HepG2 (cell line): ENCODE measurements around the gene ZBTB43. TPM values are rescaled to one million over a fixed set of nuclear protein-coding genes. Genes with fewer than 3 reads are reported as not detected.
"Not testable (repeated sequence)": the region's sequence is repeated elsewhere in the genome, so short reads cannot be mapped to it uniquely, and the experiment has no call there.

Experiments used
- ATAC-seq: fragments of 200-7000 bp; cut with Tn5 transposase; 3 replicates; pipeline ENCODE4 v1.9.1; 2020; ENCODE audit warnings: mild to moderate bottlenecking, moderate library complexity
- BruUV-seq: library from RNA; stranded (reverse); fragments of 400-500 nt; replicated peaks from 2 replicates; lab custom pipeline; 2021; lab: Mats Ljungman, UMichigan
- CTCF ChIA-PET: fragments of 300-600 bp; formaldehyde crosslinking; extraction: SDS; loops from one replicate; lab custom pipeline; 2021; ENCODE audit warnings: low total read pairs, inconsistent platforms, low intra/inter-chr PET ratio; lab: Yijun Ruan, JAX
- POLR2A ChIA-PET: fragments of 350-600 bp; sonication (Branson Sonifier 250); formaldehyde crosslinking; loops from one replicate; lab custom pipeline; 2020; ENCODE audit warnings: antibody characterized with exemption, inconsistent platforms; lab: Yijun Ruan, JAX
- DNase-seq: peaks from one replicate; pipeline ENCODE4 v3.0.0-alpha.2; 2015; ENCODE audit warnings: low spot score
- FAIRE-seq: peaks from 3 replicates; lab custom pipeline; 2011; peaks lifted over from hg19 to GRCh38; lab: Jason Lieb, UNC
- H2AFZ ChIP-seq: one replicate; pipeline ENCODE4 v1.6.1; 2011; ENCODE audit warnings: low read length, inconsistent platforms
- H3K27ac ChIP-seq: fragments of 300-600 bp; 3 replicates; pipeline ENCODE4 v1.8.0; 2011; ENCODE audit warnings: mixed run types, mild to moderate bottlenecking, mixed read lengths, low read length, inconsistent platforms; ENCODE audit not compliant: insufficient read depth; ENCODE audit errors: extremely low read length
- H3K27me3 ChIP-seq, 2 experiments: fragments of 200-600 bp in 1 of 2; 2 replicates in 1 of 2; 3 replicates in 1 of 2; pipeline versions ENCODE4 v1.6.0 to v1.8.0; 2011; ENCODE audit warnings: low read length in 2 of 2, mild to moderate bottlenecking in 2 of 2, moderate library complexity in 2 of 2, inconsistent platforms in 1 of 2; ENCODE audit not compliant: insufficient read depth in 2 of 2, control insufficient read depth in 1 of 2
- H3K36me3 ChIP-seq, 2 experiments: fragments of 200-600 bp in 1 of 2; replicated peaks in 1 of 2; 2 replicates in 1 of 2; 3 replicates in 1 of 2; pipeline versions ENCODE4 v1.5.1 to v1.8.0; 2011; ENCODE audit warnings: low read length in 2 of 2, inconsistent platforms in 1 of 2; ENCODE audit not compliant: insufficient read depth in 2 of 2, control insufficient read depth in 1 of 2
- H3K4me1 ChIP-seq: 2 replicates; pipeline ENCODE4 v1.5.1; 2012; ENCODE audit warnings: low read length, inconsistent platforms; ENCODE audit not compliant: insufficient read depth
- H3K4me2 ChIP-seq: 2 replicates; pipeline ENCODE4 v1.6.0; 2011; ENCODE audit warnings: low read depth, low read length, inconsistent platforms
- H3K4me3 ChIP-seq, 3 experiments: fragments of 200-600 bp in 1 of 3; sonication (generic), shearing (Covaris generic) in 1 of 3; replicated peaks in 1 of 3; 2 replicates each; pipeline ENCODE4 v1.5.1; 2011 to 2016; ENCODE audit warnings: low read length in 3 of 3, inconsistent platforms in 2 of 3, low read depth in 2 of 3, mild to moderate bottlenecking in 2 of 3, control low read depth in 1 of 3, mixed read lengths in 1 of 3; ENCODE audit not compliant: insufficient read depth in 1 of 3
- H3K79me2 ChIP-seq: one replicate; pipeline ENCODE4 v1.6.1; 2011; ENCODE audit warnings: low read length, inconsistent platforms; ENCODE audit not compliant: insufficient read depth
- H3K9ac ChIP-seq: 2 replicates; pipeline ENCODE4 v1.6.0; 2011; ENCODE audit warnings: mild to moderate bottlenecking, low read depth, low read length, inconsistent platforms; ENCODE audit not compliant: insufficient read depth
- H3K9me3 ChIP-seq: 2 replicates; pipeline ENCODE4 v1.5.1; 2012; ENCODE audit warnings: mild to moderate bottlenecking, low read length
- H4K20me1 ChIP-seq: 2 replicates; pipeline ENCODE4 v1.6.0; 2011; ENCODE audit warnings: inconsistent platforms, mild to moderate bottlenecking, low read length, moderate library complexity; ENCODE audit not compliant: insufficient read depth
- ATF1 ChIP-seq: IDR thresholded peaks from 2 replicates; pipeline ENCODE4 v1.6.1; 2016; ENCODE audit warnings: mild to moderate bottlenecking, control low read depth
- CENPT ChIP-seq: sonication (generic); formaldehyde crosslinking; IDR thresholded peaks from 2 replicates; pipeline ENCODE4 v1.8.0; 2022; ENCODE audit warnings: low read depth, mild to moderate bottlenecking, moderate library complexity, missing genetic modification reagents
- CSRNP1 ChIP-seq: sonication (generic); formaldehyde crosslinking; IDR thresholded peaks from 2 replicates; pipeline ENCODE4 v1.8.1; 2023; ENCODE audit warnings: mild to moderate bottlenecking, missing genetic modification reagents
- ZSCAN9 ChIP-seq: IDR thresholded peaks from 2 replicates; pipeline ENCODE4 v1.6.1; 2016; ENCODE audit warnings: borderline replicate concordance
- WGBS: methylation state at CpG from one replicate; pipeline ENCODE4 v1.1.6; 2017; ENCODE audit warnings: low lambda C conversion rate; 5-methylcytosine and 5-hydroxymethylcytosine counted together
- in situ Hi-C: cut with HindIII; loops from 2 replicates; pipeline ENCODE4 v1.10.0; 2017; ENCODE audit warnings: low pct_unique_long_range_greater_than_20kb; ENCODE audit not compliant: extremely low pct_ligation_motif_present
- intact Hi-C: fragments of 100-400 bp; cut with micrococcal nuclease; formaldehyde crosslinking; loops from one replicate; pipeline ENCODE4 v1.10.0; 2022; ENCODE audit not compliant: unreplicated experiment
- polyA plus RNA-seq, 8 experiments: library from polyadenylated mRNA; depleted of rRNA in 3 of 8; stranded (reverse) in 7 of 8; unstranded in 1 of 8; fragments of >200 nt; fragmentation: Illumina TruSeq in 4 of 8; extraction: Trizol in 4 of 8; gene quantifications; 2 replicates each; pipeline versions ENCODE4 v1.2.1 to v1.2.3, GENCODE V29; 2011 to 2016; ENCODE audit warnings: low read depth in 4 of 8, missing spikeins in 1 of 8, mixed read lengths in 1 of 8; ENCODE audit not compliant: insufficient read depth in 1 of 8
- total RNA-seq, 5 experiments: library from RNA; depleted of rRNA; stranded (reverse); fragments of >200 nt; fragmentation: Illumina TruSeq; extraction: Trizol; gene quantifications; 2 replicates each; pipeline ENCODE4 v1.2.3, GENCODE V29; 2016; ENCODE audit warnings: low read depth in 1 of 5
- TF ChIP-seq, protein P1 (sequence below): sonication (generic); formaldehyde crosslinking; IDR thresholded peaks from 2 replicates; pipeline ENCODE4 v1.9.0; 2021; ENCODE audit warnings: missing genetic modification reagents, borderline replicate concordance

ZBTB43 gene
- total and polyA plus RNA-seq, 2 of the 13 experiments (the other 11 are each of a cell fraction or from before 2014, with no cell fraction given), result 7.1 to 31.4 TPM

GRCh38 chr9:126809068-126809467 is 4.2 kb downstream of the ZBTB43 start (continued):
- TF ChIP-seq, protein P1, sequence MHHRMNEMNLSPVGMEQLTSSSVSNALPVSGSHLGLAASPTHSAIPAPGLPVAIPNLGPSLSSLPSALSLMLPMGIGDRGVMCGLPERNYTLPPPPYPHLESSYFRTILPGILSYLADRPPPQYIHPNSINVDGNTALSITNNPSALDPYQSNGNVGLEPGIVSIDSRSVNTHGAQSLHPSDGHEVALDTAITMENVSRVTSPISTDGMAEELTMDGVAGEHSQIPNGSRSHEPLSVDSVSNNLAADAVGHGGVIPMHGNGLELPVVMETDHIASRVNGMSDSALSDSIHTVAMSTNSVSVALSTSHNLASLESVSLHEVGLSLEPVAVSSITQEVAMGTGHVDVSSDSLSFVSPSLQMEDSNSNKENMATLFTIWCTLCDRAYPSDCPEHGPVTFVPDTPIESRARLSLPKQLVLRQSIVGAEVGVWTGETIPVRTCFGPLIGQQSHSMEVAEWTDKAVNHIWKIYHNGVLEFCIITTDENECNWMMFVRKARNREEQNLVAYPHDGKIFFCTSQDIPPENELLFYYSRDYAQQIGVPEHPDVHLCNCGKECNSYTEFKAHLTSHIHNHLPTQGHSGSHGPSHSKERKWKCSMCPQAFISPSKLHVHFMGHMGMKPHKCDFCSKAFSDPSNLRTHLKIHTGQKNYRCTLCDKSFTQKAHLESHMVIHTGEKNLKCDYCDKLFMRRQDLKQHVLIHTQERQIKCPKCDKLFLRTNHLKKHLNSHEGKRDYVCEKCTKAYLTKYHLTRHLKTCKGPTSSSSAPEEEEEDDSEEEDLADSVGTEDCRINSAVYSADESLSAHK (CRISPR knock-in tag), result no peak
- TF ChIP-seq ZSCAN9, result peak; percentile 31; the same call in 1 of the 2 replicates
- no peak for TF ChIP-seq ATF1
- TF ChIP-seq CENPT (CRISPR knock-in tag), result no peak
- no peak for TF ChIP-seq CSRNP1 (CRISPR knock-in tag)

DNA sequence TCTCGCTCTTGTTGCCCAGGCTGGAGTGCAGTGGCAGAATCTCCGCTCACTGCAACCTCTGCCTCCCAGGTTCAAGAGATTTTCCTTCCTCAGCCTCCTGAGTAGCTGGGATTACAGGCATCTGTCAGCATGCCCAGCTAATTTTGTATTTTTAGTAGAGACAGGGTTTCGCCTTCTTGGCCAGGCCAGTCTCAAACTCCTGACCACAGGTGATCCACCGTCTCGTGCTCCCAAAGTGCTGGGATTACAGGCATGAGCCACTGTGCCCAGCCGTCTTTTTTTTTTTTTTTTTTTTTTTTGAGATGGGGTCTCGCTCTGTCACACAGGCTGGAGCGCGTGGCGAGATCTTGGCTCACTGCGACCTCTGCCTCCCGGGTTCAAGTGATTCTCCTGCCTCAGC is 5.4 kb downstream of the ZBTB43 start:
- Histone ChIP-seq H3K36me3 (peaks cover 0 to 17% of the 10 kb centered on the region in 2 experiments; a peak in 3 of 5 replicates), H4K20me1 (peaks cover 12% of the 10 kb centered on the region), H3K4me1 (peaks cover 40% of the 10 kb centered on the region), H3K79me2 (peaks cover 67% of the 10 kb centered on the region)
- H3K27me3 ChIP-seq, ATAC-seq, H2AFZ ChIP-seq, intact Hi-C loops, in situ Hi-C loops, H3K27ac ChIP-seq, BruUV-seq, H3K9me3 ChIP-seq, H3K4me2 ChIP-seq, FAIRE-seq, H3K4me3 ChIP-seq, POLR2A ChIA-PET, CTCF ChIA-PET, DNase-seq, H3K9ac ChIP-seq: not testable (repeated sequence)
- 96% methylated on average over 12 of the region's 12 CpGs for WGBS
